ENCODE results near the gene ATF4.
"Not testable (repeated sequence)": the region's sequence is repeated elsewhere in the genome, so short reads cannot be mapped to it uniquely, and the experiment has no call there.

The ATF4 gene

GRCh38 chr22:39518144-39518786 lies 2.1 kb upstream of the ATF4 start:
- TF ChIP-seq, protein P1, sequence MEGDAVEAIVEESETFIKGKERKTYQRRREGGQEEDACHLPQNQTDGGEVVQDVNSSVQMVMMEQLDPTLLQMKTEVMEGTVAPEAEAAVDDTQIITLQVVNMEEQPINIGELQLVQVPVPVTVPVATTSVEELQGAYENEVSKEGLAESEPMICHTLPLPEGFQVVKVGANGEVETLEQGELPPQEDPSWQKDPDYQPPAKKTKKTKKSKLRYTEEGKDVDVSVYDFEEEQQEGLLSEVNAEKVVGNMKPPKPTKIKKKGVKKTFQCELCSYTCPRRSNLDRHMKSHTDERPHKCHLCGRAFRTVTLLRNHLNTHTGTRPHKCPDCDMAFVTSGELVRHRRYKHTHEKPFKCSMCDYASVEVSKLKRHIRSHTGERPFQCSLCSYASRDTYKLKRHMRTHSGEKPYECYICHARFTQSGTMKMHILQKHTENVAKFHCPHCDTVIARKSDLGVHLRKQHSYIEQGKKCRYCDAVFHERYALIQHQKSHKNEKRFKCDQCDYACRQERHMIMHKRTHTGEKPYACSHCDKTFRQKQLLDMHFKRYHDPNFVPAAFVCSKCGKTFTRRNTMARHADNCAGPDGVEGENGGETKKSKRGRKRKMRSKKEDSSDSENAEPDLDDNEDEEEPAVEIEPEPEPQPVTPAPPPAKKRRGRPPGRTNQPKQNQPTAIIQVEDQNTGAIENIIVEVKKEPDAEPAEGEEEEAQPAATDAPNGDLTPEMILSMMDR (IDR thresholded peaks at IDR 0.05; ENCODE audit: control insufficient read depth, extremely low read depth, insufficient read depth): no peak
- peak overlapping the region; percentile 87 for H3K4me3 ChIP-seq (ENCODE audit: low read depth, low read length)
- DNase-seq (ENCODE audit: low read depth): no peak

DNA sequence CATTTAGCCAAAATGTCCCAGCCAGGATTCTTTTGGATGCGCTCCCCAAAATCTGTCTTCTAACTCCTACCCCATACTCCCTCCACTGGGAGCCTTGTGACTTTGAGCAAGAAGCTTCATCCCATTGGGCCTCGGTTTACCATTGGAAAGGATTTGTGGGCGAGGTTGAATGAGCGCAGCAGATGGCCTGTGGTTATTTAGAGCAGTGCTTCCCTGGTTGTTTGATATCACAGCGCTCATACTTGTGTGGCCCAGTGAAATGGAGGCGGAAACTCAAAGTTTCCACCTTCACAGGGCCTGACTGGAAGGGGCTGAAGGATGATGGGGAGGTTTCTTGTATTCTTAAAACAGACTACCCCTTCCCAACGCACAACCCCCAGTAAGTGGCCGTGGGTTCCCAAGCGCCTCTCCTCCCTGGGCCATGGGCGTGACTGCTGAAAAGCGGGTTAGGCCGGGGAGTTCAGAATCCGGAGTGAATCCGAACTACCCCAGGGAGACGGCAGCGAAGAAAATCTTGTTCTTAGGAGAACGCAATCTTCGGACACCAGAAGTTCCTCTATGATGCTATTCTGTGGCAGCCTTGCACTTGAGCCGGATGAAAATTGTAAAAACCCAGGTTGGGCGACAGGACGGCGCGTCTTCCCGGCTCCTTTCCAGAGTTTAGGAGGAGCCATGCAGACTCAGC lies 1.2 kb upstream of the ATF4 start:
- TF ChIP-seq, protein P1 (IDR thresholded peaks at IDR 0.05; ENCODE audit: control insufficient read depth, extremely low read depth, insufficient read depth): no peak
- DNase-seq (ENCODE audit: low read depth): no peak
- peak overlapping the region; percentile 87 for H3K4me3 ChIP-seq (ENCODE audit: low read depth, low read length)

DNA sequence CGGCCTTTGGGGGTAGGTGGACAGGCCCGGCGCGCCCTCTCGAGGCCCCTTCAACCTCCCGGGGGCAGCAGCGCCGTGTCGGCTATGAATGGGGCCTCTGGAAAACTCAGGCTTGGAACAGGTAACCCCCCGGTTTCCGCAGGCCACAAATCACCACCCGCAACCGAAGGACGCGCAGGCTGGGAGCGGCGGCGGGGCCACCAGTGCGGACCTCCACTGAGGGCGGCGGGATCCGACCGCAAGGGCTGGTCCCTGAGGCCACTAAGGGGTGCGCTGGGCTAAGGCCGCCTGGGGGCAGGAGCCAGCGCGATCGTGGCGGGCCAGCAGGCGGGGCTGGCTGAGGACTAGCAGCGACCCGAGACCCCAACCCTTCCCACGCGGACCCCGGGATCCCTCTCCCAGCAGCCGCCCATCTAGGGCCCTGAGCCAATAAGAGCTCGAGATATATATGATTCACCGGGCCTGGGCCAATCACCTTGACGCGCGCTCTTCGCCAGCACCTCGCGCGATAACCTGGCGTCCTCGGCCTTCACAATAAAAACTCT lies 609 bp upstream of the ATF4 start:
- TF ChIP-seq, protein P1 (IDR thresholded peaks at IDR 0.05; ENCODE audit: control insufficient read depth, extremely low read depth, insufficient read depth): peak; percentile 42
- H3K4me3 ChIP-seq (ENCODE audit: low read depth, low read length): peak overlapping the region; percentile 87
- peak; percentile 98 for DNase-seq (ENCODE audit: low read depth)

GRCh38 chr22:39521106-39521885 lies 934 bp downstream of the ATF4 start:
- H3K4me3 ChIP-seq (ENCODE audit: low read depth, low read length): peak overlapping the region; percentile 87
- DNase-seq (ENCODE audit: low read depth): not testable (repeated sequence)

- H3K4me3 ChIP-seq (ENCODE audit: low read depth, low read length): peak overlapping the region; percentile 87
- not testable (repeated sequence) for DNase-seq (ENCODE audit: low read depth)
Observed at GRCh38 chr22:39522091-39522490, 1.7 kb downstream of the ATF4 start.

DNA sequence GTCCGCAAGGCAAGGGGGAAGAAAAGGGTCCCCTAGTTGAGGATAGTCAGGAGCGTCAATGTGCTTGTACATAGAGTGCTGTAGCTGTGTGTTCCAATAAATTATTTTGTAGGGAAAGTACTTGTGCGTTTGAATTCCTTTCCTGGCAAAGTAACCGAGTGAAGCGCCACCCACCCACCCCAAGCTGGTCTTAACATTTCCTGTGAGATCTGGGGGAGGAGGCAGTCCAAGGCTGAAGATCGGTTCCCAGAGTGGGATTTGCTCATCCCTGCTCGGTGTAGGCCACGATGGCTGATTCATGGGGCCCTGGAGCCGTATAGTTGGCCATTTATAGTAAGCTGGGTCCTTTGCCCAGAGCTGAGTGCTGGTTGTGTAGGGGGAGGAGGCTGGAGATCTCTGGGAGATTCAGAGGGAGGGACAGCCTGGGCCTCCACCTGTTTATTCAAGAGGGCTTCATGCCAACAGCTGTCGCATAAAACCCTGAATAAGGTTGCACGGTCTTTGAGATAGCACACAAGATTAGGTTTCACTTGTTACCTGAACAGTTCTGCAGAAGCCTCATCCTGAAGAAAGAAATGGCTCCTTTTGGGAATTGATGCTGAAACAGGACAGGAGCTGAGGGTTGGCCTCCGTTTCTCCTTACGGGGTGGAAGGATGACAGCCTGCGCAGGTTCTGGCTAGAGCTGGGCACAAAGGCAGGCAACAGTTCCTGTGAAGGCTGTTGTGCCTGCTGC lies 2.4 kb downstream of the ATF4 start:
- DNase-seq (ENCODE audit: low read depth): peak; percentile 85
- H3K4me3 ChIP-seq (ENCODE audit: low read depth, low read length): peak overlapping the region; percentile 87

GRCh38 chr22:39524089-39524752 lies 3.9 kb downstream of the ATF4 start:
- no peak overlapping the region for H3K4me3 ChIP-seq (ENCODE audit: low read depth, low read length)
- TF ChIP-seq, protein P1 (IDR thresholded peaks at IDR 0.05; ENCODE audit: control insufficient read depth, extremely low read depth, insufficient read depth): no peak
- no peak for DNase-seq (ENCODE audit: low read depth)

More for the DNA sequence above, 2.4 kb downstream of the ATF4 start:
- TF ChIP-seq, protein P1 (IDR thresholded peaks at IDR 0.05; ENCODE audit: control insufficient read depth, extremely low read depth, insufficient read depth): no peak

All from LNCaP clone FGC (cell line).